ENCODE measurements around the gene SETBP1.

The SETBP1 gene

DNA sequence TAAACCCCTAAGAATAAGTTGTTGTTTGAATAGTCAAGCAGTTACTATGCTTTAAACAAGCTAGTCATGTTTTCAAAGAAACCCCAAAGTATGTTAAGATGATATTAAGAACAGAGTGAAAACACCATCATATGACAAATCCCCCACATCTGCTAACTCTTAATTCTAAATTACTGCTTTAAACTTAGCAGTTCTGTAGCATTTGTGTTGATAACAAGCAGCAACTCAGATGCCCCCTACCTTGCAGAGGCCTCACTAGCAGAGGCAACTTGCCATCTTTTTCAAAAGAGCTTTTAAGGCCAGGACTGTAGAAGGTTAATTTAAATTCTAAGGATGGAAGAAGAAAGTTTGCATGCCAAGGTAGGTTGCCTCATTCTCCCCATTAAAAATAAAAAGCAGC, 376.2 kb downstream of the SETBP1 start:
- no peak for DNase-seq (ENCODE audit: low spot score)
- in situ Hi-C loops (cut with MboI; ENCODE audit: low sequenced_read_pairs, unreplicated experiment), result no loop called here
- TF ChIP-seq, protein P1, sequence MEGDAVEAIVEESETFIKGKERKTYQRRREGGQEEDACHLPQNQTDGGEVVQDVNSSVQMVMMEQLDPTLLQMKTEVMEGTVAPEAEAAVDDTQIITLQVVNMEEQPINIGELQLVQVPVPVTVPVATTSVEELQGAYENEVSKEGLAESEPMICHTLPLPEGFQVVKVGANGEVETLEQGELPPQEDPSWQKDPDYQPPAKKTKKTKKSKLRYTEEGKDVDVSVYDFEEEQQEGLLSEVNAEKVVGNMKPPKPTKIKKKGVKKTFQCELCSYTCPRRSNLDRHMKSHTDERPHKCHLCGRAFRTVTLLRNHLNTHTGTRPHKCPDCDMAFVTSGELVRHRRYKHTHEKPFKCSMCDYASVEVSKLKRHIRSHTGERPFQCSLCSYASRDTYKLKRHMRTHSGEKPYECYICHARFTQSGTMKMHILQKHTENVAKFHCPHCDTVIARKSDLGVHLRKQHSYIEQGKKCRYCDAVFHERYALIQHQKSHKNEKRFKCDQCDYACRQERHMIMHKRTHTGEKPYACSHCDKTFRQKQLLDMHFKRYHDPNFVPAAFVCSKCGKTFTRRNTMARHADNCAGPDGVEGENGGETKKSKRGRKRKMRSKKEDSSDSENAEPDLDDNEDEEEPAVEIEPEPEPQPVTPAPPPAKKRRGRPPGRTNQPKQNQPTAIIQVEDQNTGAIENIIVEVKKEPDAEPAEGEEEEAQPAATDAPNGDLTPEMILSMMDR (IDR thresholded peaks at IDR 0.05; ENCODE audit: borderline replicate concordance, control extremely low read depth, extremely low read depth, insufficient read depth, missing control alignments), result no peak

DNA sequence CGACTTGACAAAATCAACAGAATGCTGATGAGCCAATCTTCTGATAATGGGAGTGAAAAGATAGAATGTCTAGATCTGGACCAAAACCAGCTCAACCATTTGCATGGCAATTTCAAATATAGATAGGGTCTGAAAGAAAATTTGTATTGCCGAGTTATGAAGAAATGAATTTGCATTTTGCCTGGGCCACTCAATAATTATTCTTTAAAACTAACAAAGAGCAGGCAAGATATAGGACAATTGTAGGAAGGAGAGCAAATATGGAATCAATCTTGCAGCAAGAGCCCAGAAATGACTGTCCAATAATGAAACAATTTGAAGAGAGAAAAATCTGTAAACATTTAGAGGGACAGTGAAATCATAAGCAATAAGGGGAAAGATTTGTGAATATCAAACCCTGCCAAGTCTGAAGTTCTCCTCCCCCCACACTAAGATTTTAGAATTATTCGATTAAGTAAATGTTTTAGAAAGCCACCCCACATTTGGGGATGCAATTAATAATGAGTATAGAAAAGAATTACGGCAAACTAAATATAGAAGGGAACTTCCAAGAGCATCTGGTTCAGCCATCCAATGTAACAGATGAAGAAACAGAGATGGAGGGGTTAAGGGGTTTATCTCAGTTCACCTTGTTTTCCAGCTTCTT, 377.4 kb downstream of the SETBP1 start:
- no peak for DNase-seq (ENCODE audit: low spot score)
- TF ChIP-seq, protein P1 (IDR thresholded peaks at IDR 0.05; ENCODE audit: borderline replicate concordance, control extremely low read depth, extremely low read depth, insufficient read depth, missing control alignments), result no peak
- in situ Hi-C loops (cut with MboI; ENCODE audit: low sequenced_read_pairs, unreplicated experiment), result no loop called here

DNA sequence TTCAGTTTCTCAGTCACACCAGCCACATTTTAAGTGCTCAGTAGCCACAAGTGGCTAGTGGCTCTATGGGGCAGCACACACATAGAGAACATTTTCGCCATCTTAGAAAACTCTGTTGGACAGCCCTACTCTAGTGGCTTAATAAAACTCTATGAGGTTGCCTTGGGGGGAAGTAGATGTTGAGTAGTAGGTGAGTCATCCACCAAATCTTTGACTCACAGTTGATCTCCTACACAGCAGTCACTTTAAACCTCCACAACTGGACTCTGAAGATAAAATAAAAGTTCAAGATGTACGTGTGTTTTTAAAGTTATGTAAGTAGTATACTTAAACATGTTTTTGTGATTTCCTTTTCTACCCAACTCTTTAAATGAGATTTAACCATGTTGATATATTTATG, 379.0 kb downstream of the SETBP1 start:
- in situ Hi-C loops (cut with MboI; ENCODE audit: low sequenced_read_pairs, unreplicated experiment), result no loop called here
- TF ChIP-seq, protein P1 (IDR thresholded peaks at IDR 0.05; ENCODE audit: borderline replicate concordance, control extremely low read depth, extremely low read depth, insufficient read depth, missing control alignments), result no peak
- no peak for DNase-seq (ENCODE audit: low spot score)

DNA sequence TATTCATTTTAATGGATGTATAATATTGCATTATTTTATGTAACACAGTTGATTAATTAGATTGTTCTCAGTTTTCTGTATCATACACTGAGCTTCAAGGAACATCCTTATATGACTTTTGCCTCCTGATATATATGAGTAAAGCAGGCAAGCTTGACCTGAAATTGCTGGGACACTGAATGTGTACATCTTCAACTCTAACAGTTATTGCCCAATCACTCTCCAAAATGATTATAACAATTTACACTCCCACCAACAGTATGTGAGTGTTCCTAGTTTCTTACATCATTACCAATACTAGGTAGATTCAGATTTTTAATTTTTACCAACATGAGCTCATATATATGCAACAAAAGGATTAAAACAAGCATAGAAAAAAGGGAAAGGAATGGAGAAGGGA, 379.4 kb downstream of the SETBP1 start:
- no peak for DNase-seq (ENCODE audit: low spot score)
- TF ChIP-seq, protein P1 (IDR thresholded peaks at IDR 0.05; ENCODE audit: borderline replicate concordance, control extremely low read depth, extremely low read depth, insufficient read depth, missing control alignments), result no peak
- in situ Hi-C loops (cut with MboI; ENCODE audit: low sequenced_read_pairs, unreplicated experiment), result no loop called here

DNA sequence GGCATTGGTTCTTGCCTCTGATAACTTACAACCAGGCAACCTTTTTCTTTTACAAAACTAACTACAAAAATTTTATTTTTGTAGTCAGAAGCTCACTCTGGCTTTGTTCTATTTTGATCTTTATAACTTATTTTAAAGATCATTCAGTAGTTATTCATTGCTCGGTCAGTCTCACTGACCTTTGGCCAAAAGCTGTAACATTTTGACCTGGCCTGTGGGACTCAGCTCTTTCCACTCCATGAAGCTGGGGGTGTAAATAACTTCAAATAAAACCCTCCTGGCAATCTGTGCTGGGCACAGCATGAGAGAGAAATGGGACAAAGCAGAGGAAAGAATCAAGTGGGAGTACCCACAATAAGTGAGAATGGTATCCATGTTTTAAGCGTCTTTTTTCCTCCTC, 380.7 kb downstream of the SETBP1 start:
- TF ChIP-seq, protein P1 (IDR thresholded peaks at IDR 0.05; ENCODE audit: borderline replicate concordance, control extremely low read depth, extremely low read depth, insufficient read depth, missing control alignments), result no peak
- DNase-seq (ENCODE audit: low spot score), result no peak
- in situ Hi-C loops (cut with MboI; ENCODE audit: low sequenced_read_pairs, unreplicated experiment), result no loop called here

DNA sequence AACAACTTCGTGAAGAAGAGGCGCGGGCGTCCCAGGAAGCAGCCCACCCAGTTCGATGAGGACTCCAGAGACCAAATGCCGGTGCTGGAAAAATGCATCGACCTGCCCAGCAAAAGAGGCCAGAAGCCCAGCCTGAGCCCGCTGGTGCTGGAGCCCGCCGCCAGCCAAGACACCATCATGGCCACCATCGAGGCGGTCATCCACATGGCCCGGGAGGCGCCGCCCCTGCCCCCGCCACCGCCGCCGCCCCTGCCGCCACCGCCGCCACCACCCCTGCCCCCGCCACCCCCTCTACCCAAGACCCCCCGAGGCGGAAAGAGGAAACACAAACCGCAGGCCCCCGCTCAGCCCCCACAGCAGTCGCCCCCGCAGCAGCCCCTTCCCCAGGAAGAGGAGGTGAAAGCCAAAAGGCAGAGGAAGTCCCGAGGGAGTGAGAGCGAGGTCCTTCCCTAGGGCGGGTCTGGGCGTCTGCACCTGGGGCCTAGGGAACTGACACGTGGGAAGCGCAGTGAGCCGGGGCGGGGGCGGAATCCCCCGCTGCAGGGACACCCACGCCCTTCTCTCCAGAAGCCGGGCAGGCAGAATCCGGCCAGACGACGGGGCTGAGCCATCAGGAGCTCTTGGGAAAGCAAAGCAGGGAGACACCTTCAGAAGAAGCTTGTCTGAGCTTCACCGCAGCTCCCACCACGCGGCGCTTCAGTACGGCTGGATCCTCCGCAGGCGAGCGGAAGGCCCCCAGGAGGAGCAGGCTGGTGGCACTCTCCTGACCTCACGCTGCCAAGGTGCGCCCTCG, 382.8 kb downstream of the SETBP1 start:
- TF ChIP-seq, protein P1 (IDR thresholded peaks at IDR 0.05; ENCODE audit: borderline replicate concordance, control extremely low read depth, extremely low read depth, insufficient read depth, missing control alignments), result no peak
- in situ Hi-C loops (cut with MboI; ENCODE audit: low sequenced_read_pairs, unreplicated experiment), result no loop called here
- no peak for DNase-seq (ENCODE audit: low spot score)

Data from GM13976 (cell line).